ENCODE data around the gene ATP6V1G2. TPM values are rescaled to one million over a fixed set of nuclear protein-coding genes. Genes with fewer than 3 reads are reported as not detected.

The ATP6V1G2 gene
- polyA plus RNA-seq, 1 donor from 2014 or later = 56.7 TPM

DNA sequence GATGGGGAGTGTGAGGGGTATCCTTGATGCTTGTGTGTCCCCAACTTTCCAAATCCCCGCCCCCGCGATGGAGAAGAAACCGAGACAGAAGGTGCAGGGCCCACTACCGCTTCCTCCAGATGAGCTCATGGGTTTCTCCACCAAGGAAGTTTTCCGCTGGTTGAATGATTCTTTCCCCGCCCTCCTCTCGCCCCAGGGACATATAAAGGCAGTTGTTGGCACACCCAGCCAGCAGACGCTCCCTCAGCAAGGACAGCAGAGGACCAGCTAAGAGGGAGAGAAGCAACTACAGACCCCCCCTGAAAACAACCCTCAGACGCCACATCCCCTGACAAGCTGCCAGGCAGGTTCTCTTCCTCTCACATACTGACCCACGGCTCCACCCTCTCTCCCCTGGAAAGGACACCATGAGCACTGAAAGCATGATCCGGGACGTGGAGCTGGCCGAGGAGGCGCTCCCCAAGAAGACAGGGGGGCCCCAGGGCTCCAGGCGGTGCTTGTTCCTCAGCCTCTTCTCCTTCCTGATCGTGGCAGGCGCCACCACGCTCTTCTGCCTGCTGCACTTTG is 29.0 kb upstream of the ATP6V1G2 start, which contains the start of gene TNF:
TNF (plus strand) TSS at position 231 of the 567 bp plus-strand sequence; CDS start at position 408, 177 bp downstream.
- Histone ChIP-seq H3K36me3 (ENCODE audit: insufficient read depth, low read length) (no peaks in the 10 kb centered on the region), H3K79me2 (replicated peaks; ENCODE audit: insufficient read depth, low read length) (no peaks in the 10 kb centered on the region), H3K4me2 (ENCODE audit: low read length) (no peak within 1 kb of the TSS), H2AFZ (ENCODE audit: low read depth, low read length) (no peak within 1 kb of the TSS), H4K20me1 (ENCODE audit: insufficient read depth) (no peaks in the 10 kb centered on the region), H3F3A (ENCODE audit: insufficient read depth, low read length, poor library complexity, severe bottlenecking) (no peaks in the 10 kb centered on the region), H3K9me2 (ENCODE audit: insufficient read depth, low read length) (no peaks in the 10 kb centered on the region), H3K27ac (ENCODE audit: low read length) (no peak within 1 kb of the TSS), H3K9me3 (ENCODE audit: low read length) (no peaks in the 10 kb centered on the region), H3K9ac (ENCODE audit: low read length) (no peak within 1 kb of the TSS), H3K27me3 (ENCODE audit: insufficient read depth, low read depth, low read length) (no peaks in the 10 kb centered on the region), H3K4me3 (ENCODE audit: low read length) (no peak within 1 kb of the TSS)
- no peak for TF ChIP-seq POLR2AphosphoS5 (IDR thresholded peaks at IDR 0.05)
- TF ChIP-seq SMC3 (conservative IDR thresholded peaks at IDR 0.05; ENCODE audit: poor library complexity) = no peak
- no peak for TF ChIP-seq MXI1 (conservative IDR thresholded peaks at IDR 0.05; ENCODE audit: poor library complexity, severe bottlenecking)
- TF ChIP-seq EP300 (conservative IDR thresholded peaks at IDR 0.05; ENCODE audit: poor library complexity, severe bottlenecking) = no peak

DNA sequence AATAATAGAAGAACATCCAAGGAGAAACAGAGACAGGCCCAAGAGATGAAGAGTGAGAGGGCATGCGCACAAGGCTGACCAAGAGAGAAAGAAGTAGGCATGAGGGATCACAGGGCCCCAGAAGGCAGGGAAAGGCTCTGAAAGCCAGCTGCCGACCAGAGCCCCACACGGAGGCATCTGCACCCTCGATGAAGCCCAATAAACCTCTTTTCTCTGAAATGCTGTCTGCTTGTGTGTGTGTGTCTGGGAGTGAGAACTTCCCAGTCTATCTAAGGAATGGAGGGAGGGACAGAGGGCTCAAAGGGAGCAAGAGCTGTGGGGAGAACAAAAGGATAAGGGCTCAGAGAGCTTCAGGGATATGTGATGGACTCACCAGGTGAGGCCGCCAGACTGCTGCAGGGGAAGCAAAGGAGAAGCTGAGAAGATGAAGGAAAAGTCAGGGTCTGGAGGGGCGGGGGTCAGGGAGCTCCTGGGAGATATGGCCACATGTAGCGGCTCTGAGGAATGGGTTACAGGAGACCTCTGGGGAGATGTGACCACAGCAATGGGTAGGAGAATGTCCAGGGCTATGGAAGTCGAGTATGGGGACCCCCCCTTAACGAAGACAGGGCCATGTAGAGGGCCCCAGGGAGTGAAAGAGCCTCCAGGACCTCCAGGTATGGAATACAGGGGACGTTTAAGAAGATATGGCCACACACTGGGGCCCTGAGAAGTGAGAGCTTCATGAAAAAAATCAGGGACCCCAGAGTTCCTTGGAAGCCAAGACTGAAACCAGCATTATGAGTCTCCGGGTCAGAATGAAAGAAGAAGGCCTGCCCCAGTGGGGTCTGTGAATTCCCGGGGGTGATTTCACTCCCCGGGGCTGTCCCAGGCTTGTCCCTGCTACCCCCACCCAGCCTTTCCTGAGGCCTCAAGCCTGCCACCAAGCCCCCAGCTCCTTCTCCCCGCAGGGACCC is 28.0 kb upstream of the ATP6V1G2 start:
- TF ChIP-seq EZH2 (IDR thresholded peaks at IDR 0.05; ENCODE audit: borderline replicate concordance, insufficient read depth, low read length, poor library complexity, severe bottlenecking) (no peak), REST (IDR thresholded peaks at IDR 0.05; ENCODE audit: borderline replicate concordance) (no peak), TAF1 (IDR thresholded peaks at IDR 0.05; ENCODE audit: low read depth) (no peak), CTCF (IDR thresholded peaks at IDR 0.05; ENCODE audit: poor library complexity, severe bottlenecking) (no peak), POLR2AphosphoS5 (IDR thresholded peaks at IDR 0.05) (no peak), MXI1 (conservative IDR thresholded peaks at IDR 0.05; ENCODE audit: poor library complexity, severe bottlenecking) (no peak)
- H3K4me3 ChIP-seq (ENCODE audit: low read length) = no peak overlapping the region
- H3K79me2 ChIP-seq (replicated peaks; ENCODE audit: insufficient read depth, low read length) = no peaks in the 10 kb centered on the region
- no peak overlapping the region for H3K27ac ChIP-seq (ENCODE audit: low read length)
- H3K9me2 ChIP-seq (ENCODE audit: insufficient read depth, low read length) = no peaks in the 10 kb centered on the region
- no peaks in the 10 kb centered on the region for H3K27me3 ChIP-seq (ENCODE audit: insufficient read depth, low read depth, low read length)
- H4K20me1 ChIP-seq (ENCODE audit: insufficient read depth) = no peaks in the 10 kb centered on the region
- no peaks in the 10 kb centered on the region for H3K36me3 ChIP-seq (ENCODE audit: insufficient read depth, low read length)
- H3K9ac ChIP-seq (ENCODE audit: low read length) = no peak overlapping the region
- H3K4me2 ChIP-seq (ENCODE audit: low read length) = no peak overlapping the region
- no peak overlapping the region for H2AFZ ChIP-seq (ENCODE audit: low read depth, low read length)
- H3K9me3 ChIP-seq (ENCODE audit: low read length) = no peaks in the 10 kb centered on the region
- no peaks in the 10 kb centered on the region for H3F3A ChIP-seq (ENCODE audit: insufficient read depth, low read length, poor library complexity, severe bottlenecking)

All from neural cell (in vitro differentiated cells).